ENCODE results near the gene CUBN.

Gene CUBN

GRCh38 chr10:16804123-16804522 is 325.5 kb downstream of the CUBN start:
- Histone ChIP-seq H3K27ac (no peak overlapping the region), H3K36me3 (ENCODE audit: insufficient read depth, low read length) (no peaks in the 10 kb centered on the region), H3K4me3 (no peak overlapping the region), H3K9me3 (ENCODE audit: low read depth, low read length) (no peaks in the 10 kb centered on the region), H3K9ac (ENCODE audit: insufficient read length) (no peak overlapping the region)
- no peak for TF ChIP-seq POLR2AphosphoS5 (IDR thresholded peaks at IDR 0.05; ENCODE audit: borderline replicate concordance, low read depth, low read length)
- TF ChIP-seq FOXP2 (optimal IDR thresholded peaks at IDR 0.05; ENCODE audit: control extremely low read depth, extremely low read length, insufficient read depth): no peak
- no peak for TF ChIP-seq EZH2 (IDR thresholded peaks at IDR 0.05)
- DNase-seq (ENCODE audit: low read depth, low spot score): no peak

- H3K36me3 ChIP-seq (ENCODE audit: insufficient read depth, low read length): no peaks in the 10 kb centered on the region
- TF ChIP-seq FOXP2 (optimal IDR thresholded peaks at IDR 0.05; ENCODE audit: control extremely low read depth, extremely low read length, insufficient read depth) (no peak), EZH2 (IDR thresholded peaks at IDR 0.05) (no peak), POLR2AphosphoS5 (IDR thresholded peaks at IDR 0.05; ENCODE audit: borderline replicate concordance, low read depth, low read length) (no peak)
- H3K9me3 ChIP-seq (ENCODE audit: low read depth, low read length): no peaks in the 10 kb centered on the region
- no peak overlapping the region for H3K9ac ChIP-seq (ENCODE audit: insufficient read length)
- H3K27ac ChIP-seq: no peak overlapping the region
- DNase-seq (ENCODE audit: low read depth, low spot score): no peak
- H3K4me3 ChIP-seq: no peak overlapping the region
These were observed 326.1 kb downstream of the CUBN start for GRCh38 chr10:16803464-16803863.

GRCh38 chr10:16799621-16800020 is 330.0 kb downstream of the CUBN start:
- no peak overlapping the region for H3K9ac ChIP-seq (ENCODE audit: insufficient read length)
- H3K27ac ChIP-seq: no peak overlapping the region

GRCh38 chr10:16798571-16798970 is 331.0 kb downstream of the CUBN start:
- no peak overlapping the region for H3K4me3 ChIP-seq
- no peaks in the 10 kb centered on the region for H3K36me3 ChIP-seq (ENCODE audit: insufficient read depth, low read length)
- no peak overlapping the region for H3K27ac ChIP-seq
- no peak for DNase-seq (ENCODE audit: low read depth, low spot score)
- TF ChIP-seq EZH2 (IDR thresholded peaks at IDR 0.05): no peak
- H3K9me3 ChIP-seq (ENCODE audit: low read depth, low read length): no peaks in the 10 kb centered on the region
- no peak overlapping the region for H3K9ac ChIP-seq (ENCODE audit: insufficient read length)

More at GRCh38 chr10:16799621-16800020, 330.0 kb downstream of the CUBN start:
- TF ChIP-seq FOXP2 (optimal IDR thresholded peaks at IDR 0.05; ENCODE audit: control extremely low read depth, extremely low read length, insufficient read depth) (no peak), POLR2AphosphoS5 (IDR thresholded peaks at IDR 0.05; ENCODE audit: borderline replicate concordance, low read depth, low read length) (no peak), EZH2 (IDR thresholded peaks at IDR 0.05) (no peak)
- no peaks in the 10 kb centered on the region for H3K9me3 ChIP-seq (ENCODE audit: low read depth, low read length)
- no peak overlapping the region for H3K4me3 ChIP-seq
- no peak for DNase-seq (ENCODE audit: low read depth, low spot score)
- H3K36me3 ChIP-seq (ENCODE audit: insufficient read depth, low read length): no peaks in the 10 kb centered on the region

GRCh38 chr10:16795410-16796073 is 334.1 kb downstream of the CUBN start:
- no peak overlapping the region for H3K4me3 ChIP-seq
- no peaks in the 10 kb centered on the region for H3K36me3 ChIP-seq (ENCODE audit: insufficient read depth, low read length)
- no peak overlapping the region for H3K27ac ChIP-seq
- no peak for DNase-seq (ENCODE audit: low read depth, low spot score)
- H3K9me3 ChIP-seq (ENCODE audit: low read depth, low read length): no peaks in the 10 kb centered on the region
- TF ChIP-seq FOXP2 (optimal IDR thresholded peaks at IDR 0.05; ENCODE audit: control extremely low read depth, extremely low read length, insufficient read depth) (no peak), EZH2 (IDR thresholded peaks at IDR 0.05) (no peak), POLR2AphosphoS5 (IDR thresholded peaks at IDR 0.05; ENCODE audit: borderline replicate concordance, low read depth, low read length) (no peak)
- H3K9ac ChIP-seq (ENCODE audit: insufficient read length): no peak overlapping the region

- no peaks in the 10 kb centered on the region for H3K9me3 ChIP-seq (ENCODE audit: low read depth, low read length)
- H3K9ac ChIP-seq (ENCODE audit: insufficient read length): no peak overlapping the region
- no peak for DNase-seq (ENCODE audit: low read depth, low spot score)
- TF ChIP-seq POLR2AphosphoS5 (IDR thresholded peaks at IDR 0.05; ENCODE audit: borderline replicate concordance, low read depth, low read length): no peak
- TF ChIP-seq EZH2 (IDR thresholded peaks at IDR 0.05): no peak
- TF ChIP-seq FOXP2 (optimal IDR thresholded peaks at IDR 0.05; ENCODE audit: control extremely low read depth, extremely low read length, insufficient read depth): no peak
- no peak overlapping the region for H3K4me3 ChIP-seq
- no peak overlapping the region for H3K27ac ChIP-seq
- no peaks in the 10 kb centered on the region for H3K36me3 ChIP-seq (ENCODE audit: insufficient read depth, low read length)
These were observed 335.6 kb downstream of the CUBN start for GRCh38 chr10:16794005-16794404.

GRCh38 chr10:16792675-16793074 is 336.9 kb downstream of the CUBN start:
- TF ChIP-seq POLR2AphosphoS5 (IDR thresholded peaks at IDR 0.05; ENCODE audit: borderline replicate concordance, low read depth, low read length) (no peak), EZH2 (IDR thresholded peaks at IDR 0.05) (no peak), FOXP2 (optimal IDR thresholded peaks at IDR 0.05; ENCODE audit: control extremely low read depth, extremely low read length, insufficient read depth) (no peak)
- H3K27ac ChIP-seq: no peak overlapping the region
- no peak overlapping the region for H3K4me3 ChIP-seq
- H3K36me3 ChIP-seq (ENCODE audit: insufficient read depth, low read length): no peaks in the 10 kb centered on the region
- H3K9me3 ChIP-seq (ENCODE audit: low read depth, low read length): no peaks in the 10 kb centered on the region
- H3K9ac ChIP-seq (ENCODE audit: insufficient read length): no peak overlapping the region
- DNase-seq (ENCODE audit: low read depth, low spot score): no peak

- Histone ChIP-seq H3K36me3 (ENCODE audit: insufficient read depth, low read length) (no peaks in the 10 kb centered on the region), H3K27ac (no peak overlapping the region), H3K9me3 (ENCODE audit: low read depth, low read length) (no peaks in the 10 kb centered on the region), H3K9ac (ENCODE audit: insufficient read length) (no peak overlapping the region), H3K4me3 (no peak overlapping the region)
- no peak for DNase-seq (ENCODE audit: low read depth, low spot score)
- TF ChIP-seq EZH2 (IDR thresholded peaks at IDR 0.05) (no peak), FOXP2 (optimal IDR thresholded peaks at IDR 0.05; ENCODE audit: control extremely low read depth, extremely low read length, insufficient read depth) (no peak), POLR2AphosphoS5 (IDR thresholded peaks at IDR 0.05; ENCODE audit: borderline replicate concordance, low read depth, low read length) (no peak)
These were observed 339.8 kb downstream of the CUBN start for GRCh38 chr10:16789765-16790164.

- Histone ChIP-seq H3K27ac (no peak overlapping the region), H3K9ac (ENCODE audit: insufficient read length) (no peak overlapping the region), H3K36me3 (ENCODE audit: insufficient read depth, low read length) (no peaks in the 10 kb centered on the region), H3K9me3 (ENCODE audit: low read depth, low read length) (no peaks in the 10 kb centered on the region), H3K4me3 (no peak overlapping the region)
- no peak for DNase-seq (ENCODE audit: low read depth, low spot score)
- TF ChIP-seq FOXP2 (optimal IDR thresholded peaks at IDR 0.05; ENCODE audit: control extremely low read depth, extremely low read length, insufficient read depth) (no peak), EZH2 (IDR thresholded peaks at IDR 0.05) (no peak), POLR2AphosphoS5 (IDR thresholded peaks at IDR 0.05; ENCODE audit: borderline replicate concordance, low read depth, low read length) (no peak)
These were observed 340.4 kb downstream of the CUBN start for GRCh38 chr10:16789261-16789660.

Data from SK-N-MC (cell line).